GM18517 (cell line): Measurements from ENCODE around the gene RPL21.

Experiments used
- ATAC-seq: cut with Tn5 transposase; IDR thresholded peaks from one replicate; pipeline ENCODE4 v1.9.1; 2021; ENCODE audit warnings: mild to moderate bottlenecking, moderate library complexity; ENCODE audit not compliant: unreplicated experiment

Gene RPL21

DNA sequence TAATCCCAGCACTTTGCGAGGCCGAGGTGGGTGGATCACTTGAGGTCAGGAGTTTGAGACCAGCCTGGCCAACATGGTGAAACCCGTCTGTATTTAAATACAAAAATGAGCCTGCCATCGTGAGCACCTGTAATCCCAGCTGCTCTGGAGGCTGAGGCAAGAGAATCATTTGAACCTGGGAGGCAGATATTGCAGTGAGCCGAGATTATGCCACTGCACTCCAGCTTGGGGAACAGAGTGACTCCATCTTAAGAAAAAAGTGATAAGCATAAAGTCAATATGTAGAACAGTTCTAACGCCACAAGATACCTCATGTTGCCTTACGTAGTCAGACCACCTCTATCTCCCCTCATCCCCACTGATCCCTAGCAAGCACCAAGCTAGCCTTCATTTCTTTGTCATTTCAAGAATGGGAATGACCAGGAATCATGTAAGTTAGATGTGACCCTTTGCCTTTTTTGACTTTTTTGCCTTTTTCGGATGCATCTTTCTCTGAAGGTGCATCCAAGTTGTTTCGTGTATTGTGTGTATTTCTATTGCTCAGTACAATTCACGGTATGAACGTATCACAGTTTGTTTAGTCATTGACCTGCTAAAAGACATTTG lies 6.4 kb downstream of the RPL21 start:
- no peak for ATAC-seq

DNA sequence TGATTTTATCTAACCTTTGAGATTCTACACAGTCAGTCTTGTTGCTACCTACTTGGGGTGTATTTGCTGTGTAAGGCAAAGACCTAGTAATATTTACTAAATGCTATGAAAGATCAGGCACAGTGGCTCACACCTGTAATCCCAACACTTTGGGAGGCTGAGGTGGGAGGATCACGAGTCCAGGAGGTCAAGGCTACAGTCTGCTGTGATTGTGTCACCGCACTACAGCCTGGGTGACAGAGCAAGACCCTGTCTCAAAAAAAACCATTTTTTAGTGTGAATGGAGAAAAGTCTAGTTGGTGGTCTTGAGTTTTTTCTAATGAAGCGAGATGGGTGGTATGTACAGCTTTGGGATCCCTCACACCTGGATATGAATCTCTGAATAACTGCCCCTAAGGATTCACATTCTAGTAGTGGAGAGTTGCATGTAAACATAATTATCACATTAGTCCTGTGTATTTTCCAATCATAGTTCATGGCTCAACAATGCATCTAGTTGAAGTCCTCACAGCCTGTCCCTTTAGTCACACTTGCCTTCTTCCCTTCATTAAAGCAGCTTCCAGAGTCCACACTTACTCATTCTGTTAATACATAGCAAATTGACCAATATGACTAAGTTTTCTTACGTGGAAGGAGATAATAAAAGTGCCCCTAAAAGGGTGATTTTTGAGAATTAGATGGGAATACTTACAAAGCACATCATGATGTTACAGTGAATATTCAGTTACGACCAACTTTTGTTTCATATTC lies 7.5 kb downstream of the RPL21 start:
- no peak for ATAC-seq

DNA sequence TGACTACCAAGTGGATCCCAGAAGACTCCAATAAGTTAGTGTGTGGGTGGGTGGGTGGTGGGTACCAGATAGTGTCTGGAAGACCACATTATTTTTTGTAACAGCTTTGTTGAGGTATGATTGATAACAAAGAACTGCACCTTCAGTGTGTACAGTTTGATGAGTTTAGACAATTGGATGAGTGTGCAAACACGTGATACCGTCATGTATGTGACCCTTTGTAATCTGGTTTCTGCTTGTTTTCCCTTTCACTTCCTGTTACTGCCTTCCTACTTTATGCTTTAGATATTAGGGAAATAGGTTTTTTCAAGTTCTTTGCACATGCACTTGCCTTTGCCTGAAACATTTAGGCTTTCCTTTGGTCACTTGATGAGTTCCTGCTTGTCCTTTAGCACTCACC lies 8.5 kb downstream of the RPL21 start:
- no peak for ATAC-seq

DNA sequence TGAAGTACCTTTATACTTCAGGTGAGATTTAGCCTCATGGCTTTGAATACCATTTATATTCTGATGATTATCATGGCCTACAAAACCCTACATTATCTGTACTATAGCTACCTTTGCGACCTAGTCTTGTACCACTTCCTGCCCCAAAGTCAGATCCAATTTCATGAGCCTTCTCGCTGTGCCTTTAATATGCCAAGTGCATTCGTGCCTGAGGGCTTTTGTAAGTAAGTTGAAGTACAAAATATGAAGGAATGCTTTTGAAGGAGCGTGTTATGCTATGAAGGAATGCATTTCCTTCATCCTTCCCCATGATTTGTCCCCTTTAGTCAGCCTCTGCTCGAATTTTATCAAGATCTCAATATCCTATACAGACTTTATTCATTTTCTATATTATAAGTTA lies 10.0 kb downstream of the RPL21 start:
- no peak for ATAC-seq

DNA sequence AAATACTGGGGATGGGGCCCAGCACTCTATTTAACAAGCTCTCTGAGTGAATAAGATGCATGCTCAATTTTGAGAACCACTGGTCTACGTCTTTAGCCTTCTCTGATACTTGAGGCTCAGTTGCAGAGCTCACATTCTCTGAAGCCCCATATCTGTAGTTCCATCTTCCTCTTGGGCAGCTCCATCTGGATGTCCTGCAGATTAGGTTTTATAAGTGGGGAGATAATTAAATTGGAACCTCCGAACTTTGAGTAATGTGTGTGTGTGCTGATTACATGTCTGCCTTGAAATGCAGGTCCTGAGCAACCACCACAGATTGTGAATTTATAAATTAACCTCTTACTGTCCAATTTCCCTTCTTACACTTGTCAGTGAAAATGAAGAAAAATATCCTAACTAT lies 12.1 kb downstream of the RPL21 start:
- no peak for ATAC-seq

DNA sequence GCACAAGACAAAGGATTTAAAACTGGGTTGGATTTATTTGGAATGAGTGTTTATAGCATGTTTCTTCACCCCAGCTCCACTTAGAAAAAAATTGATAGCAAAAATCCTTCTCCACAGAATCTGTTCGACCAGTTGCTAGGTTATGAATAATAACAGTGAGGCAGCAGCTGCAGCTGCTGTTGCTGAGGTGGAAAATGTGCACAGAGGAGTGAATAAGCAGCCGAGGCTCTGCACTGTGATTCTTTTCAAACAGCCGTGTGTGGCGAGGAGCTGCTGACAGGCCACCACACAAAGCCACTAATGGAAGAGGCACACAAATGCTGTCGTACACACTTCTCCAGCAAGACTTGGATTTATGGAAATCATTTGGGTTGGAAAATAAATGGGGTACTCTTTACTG lies 12.8 kb downstream of the RPL21 start:
- ATAC-seq: no peak

DNA sequence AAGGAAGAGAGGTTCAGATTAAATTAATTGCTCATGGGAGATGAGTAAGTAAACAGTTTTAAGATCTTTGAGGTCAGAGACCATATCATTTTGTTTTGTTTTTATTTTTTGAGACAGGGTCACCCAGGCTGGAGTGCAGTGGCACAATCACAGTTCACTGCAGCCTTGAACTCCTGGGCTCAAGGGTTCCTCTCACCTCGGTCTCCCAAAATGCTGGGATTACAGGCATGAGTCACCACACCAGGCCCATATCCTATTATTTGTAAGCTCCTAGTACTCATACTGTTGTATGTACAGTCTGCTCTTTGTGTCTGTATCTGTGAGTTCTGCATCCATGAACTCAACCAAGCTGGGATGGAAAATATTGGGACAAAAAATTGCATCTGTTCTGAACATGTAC lies 13.3 kb downstream of the RPL21 start:
- ATAC-seq: no peak

DNA sequence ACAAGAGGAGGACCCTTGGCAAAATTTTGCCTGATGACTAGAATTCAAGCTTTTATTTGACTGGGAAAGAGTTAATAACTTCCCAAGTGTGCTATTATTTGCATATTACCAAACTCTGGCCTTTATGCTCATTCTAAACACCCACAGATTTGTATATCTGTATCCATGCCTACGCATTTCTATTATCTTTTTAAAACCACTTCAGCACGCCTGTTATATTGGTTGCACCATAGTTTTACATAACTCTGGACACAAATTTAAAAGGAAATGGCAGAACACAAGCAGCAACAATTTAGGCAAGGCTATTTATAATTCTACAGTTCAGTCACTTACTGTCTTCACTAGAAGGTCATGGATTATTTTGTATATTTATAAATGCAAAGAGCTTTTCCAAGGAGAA lies 15.6 kb downstream of the RPL21 start:
- ATAC-seq: no peak

DNA sequence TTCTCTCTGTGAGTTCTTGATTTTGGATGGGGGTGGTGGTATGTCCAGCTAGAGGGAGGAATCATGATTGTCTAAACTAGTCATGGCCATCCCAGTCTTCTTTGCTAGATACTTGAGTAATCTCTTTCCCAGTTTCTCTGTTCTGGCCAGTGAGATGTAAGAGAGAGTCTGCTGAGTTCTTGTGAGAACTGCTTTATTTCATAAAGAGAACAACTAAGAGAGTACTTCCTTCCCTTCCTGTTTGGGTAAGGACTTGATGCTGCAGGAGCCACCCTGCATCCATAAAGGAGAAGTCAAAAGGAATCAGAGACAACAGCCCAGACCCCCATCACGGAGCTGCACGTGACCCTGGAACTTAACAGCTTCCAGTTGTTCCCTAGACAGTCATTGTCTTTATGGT lies 16.2 kb downstream of the RPL21 start:
- ATAC-seq: no peak

DNA sequence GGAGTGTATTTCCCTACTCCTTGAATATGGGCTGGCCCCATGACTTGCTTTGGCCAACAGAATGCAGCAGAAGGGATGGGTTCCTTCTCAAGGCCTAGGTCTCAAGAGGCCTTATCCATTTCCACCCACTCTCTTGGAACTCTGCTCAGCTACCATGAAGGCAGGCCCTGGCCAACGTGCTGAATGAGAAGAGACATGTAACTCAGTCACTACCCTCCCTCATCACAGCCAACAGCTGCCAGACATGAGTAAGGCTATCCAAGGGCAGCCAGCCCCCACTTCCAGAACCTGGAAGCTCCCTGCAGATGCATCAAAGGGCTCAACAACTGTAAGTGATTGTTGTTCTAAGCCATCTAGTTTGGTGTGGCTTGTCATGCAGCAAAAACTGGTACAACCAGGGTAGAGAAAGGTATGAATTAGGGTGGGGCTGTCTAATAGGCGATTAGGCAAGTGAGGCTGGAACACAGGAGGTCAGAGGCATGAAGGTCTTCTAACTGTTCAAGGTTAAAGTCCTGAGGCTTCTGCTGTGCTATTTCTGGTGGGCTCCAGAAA lies 17.8 kb downstream of the RPL21 start:
- ATAC-seq: no peak

DNA sequence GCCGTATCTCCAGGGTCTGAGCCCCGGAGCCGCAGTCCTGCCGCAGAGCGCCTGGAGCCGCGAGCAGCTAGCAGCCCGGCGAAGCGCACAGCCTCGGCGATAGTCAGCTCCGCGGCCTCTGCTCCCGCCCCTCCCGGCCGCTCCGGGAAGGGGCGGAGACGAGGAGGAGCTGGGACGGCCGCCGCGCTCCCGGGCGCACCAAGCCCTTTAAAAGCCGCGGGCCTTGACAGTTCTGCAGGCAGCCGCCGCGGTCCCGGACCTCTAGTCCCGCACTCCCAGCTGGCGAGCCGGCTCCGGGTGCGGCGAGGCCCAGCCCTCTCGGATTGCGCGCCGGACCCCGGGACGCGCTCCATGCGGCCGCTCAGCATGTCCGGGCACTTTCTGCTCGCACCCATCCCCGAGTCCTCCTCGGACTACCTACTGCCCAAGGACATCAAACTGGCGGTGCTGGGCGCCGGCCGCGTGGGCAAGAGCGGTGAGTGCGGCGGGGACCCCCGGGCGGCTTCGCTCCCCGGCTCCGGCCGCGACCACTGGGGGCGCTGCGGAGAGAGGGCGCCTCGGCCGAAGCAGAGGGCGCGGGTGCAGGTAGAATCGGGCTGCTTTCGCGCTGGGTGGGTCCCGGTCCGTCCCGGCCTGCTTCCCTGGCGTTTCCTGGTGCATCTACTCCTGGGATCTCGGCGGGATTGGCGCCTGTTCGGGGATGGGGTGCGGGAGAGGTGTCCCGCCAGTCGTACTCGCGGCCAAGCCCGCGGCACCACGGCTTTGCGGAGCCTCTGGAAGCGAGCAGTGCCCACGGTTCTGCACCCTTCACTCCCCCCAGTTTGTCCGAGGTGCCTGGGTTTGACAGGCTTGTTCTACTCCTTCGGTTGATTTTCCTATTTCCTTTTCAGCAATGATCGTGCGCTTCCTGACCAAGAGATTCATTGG lies 19.5 kb downstream of the RPL21 start, which contains the start of gene RASL11A:
Gene RASL11A (plus strand): TSS at position 237 of the 927 bp plus-strand sequence. CDS start 115 bp downstream, at position 352.
- ATAC-seq: peak; percentile 68

DNA sequence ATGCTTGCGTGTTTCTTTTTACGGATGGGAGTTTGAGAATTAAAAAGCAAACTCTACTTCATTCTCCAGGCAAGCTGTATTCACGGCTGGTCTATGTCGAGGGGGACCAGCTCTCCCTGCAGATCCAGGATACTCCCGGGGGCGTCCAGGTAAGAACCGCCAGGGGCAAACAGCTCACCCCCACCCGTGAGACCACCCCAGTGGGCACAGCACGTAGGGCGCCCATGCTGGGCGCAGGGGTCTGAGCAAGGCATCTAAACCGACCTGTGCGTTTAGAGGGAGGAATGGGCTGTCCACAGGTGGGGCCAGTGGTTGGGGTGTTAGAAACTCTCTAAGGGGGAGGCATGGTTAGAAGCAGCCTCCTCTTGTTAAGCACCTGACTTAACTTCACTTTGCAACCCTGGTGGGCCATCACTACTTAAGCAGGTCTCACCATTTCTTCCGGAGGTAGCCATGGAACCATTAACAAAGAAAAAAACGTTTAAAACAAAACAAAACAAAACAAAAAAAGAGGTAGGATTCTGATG lies 20.3 kb downstream of the RPL21 start:
- ATAC-seq: no peak

DNA sequence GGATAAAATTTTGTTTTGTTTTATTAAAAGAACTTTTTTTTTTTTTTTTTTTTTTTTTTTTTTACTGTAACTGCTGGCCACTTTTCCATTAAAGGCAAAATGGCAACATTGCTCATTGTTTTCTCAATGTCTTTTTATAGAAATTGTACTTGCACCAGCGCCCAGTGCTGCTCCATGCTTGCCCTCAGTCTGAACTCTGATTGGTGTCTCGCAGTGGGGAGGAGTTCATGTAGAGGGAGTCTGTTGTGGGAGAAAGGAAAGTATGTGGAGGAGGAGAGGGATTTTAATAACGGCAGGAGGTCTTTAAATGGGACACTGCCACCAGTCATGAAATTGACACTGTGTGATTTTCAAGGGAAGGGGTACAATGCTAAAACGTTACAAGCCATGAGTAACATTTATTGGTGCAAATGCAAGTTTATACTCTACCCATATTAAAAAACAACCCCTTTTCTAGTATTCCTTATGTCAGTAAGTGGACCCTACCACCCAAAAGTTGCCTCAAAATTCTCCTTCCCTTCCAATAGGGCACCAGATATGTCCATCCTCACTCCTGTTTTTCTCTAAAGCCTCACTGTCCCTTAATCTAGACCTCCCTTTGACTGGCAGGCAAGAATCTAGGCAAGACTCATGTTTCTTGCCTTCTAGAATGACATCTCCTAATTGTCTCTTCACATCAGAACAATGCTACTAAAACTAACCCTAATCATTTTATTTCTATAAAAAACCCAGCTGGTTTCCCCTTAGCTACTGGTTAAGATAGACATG lies 22.5 kb downstream of the RPL21 start:
- ATAC-seq: no peak

DNA sequence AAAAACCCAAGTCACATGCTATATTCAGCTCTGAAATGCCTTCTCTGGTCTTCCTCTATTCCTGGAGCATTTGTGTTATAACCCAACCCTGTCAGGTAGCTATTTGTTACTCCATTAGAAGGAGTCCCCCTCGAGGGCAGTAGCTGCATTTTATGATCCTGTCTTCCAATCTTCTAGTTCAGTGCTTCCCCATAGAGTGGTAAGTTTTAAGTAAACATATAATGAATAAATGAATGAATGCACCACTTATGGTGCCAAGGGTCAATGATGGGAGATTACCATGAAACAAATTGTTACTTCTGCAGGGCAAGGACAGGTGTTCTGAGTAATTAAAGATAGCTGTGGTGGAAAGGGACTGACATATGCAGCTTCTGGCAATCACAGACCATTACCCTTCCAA lies 23.3 kb downstream of the RPL21 start:
- no peak for ATAC-seq

DNA sequence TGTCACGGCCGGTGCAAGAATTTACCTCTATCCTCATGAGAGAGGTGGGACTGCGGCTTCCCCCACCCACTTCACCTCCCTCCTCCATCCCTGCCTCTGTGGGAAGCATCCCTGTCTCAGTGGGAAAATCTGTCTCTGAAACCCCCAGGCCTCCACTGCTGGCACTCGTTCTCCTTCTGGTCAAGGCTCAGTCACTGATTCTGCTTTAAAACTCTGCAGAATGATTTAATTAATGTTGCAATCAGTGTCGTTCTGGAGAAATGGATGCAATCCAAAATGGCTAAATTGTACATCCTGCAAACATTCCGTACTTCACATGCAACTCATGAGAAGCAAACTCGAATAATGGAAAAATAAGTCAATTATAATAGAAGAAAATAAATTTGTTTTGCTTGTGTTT lies 24.8 kb downstream of the RPL21 start:
- no peak for ATAC-seq

DNA sequence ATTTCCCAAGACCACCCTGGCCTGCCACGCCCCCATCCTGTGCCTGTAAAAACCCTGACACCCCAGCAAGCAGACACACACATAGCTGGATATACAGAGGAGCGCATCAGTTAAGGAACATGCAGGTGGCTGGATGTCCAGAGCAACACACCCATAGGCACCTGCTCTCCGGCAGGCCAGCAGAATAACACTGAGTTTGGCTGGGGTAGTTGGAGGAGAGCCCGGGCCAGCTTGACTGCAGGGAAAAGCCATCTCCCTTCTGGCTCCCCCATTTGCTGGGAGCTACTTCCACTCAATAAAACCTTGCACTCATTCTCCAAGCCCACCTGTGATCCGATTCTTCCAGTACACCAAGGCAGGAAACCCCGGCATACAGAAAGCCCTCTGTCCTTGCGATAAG lies 28.1 kb downstream of the RPL21 start:
- no peak for ATAC-seq

DNA sequence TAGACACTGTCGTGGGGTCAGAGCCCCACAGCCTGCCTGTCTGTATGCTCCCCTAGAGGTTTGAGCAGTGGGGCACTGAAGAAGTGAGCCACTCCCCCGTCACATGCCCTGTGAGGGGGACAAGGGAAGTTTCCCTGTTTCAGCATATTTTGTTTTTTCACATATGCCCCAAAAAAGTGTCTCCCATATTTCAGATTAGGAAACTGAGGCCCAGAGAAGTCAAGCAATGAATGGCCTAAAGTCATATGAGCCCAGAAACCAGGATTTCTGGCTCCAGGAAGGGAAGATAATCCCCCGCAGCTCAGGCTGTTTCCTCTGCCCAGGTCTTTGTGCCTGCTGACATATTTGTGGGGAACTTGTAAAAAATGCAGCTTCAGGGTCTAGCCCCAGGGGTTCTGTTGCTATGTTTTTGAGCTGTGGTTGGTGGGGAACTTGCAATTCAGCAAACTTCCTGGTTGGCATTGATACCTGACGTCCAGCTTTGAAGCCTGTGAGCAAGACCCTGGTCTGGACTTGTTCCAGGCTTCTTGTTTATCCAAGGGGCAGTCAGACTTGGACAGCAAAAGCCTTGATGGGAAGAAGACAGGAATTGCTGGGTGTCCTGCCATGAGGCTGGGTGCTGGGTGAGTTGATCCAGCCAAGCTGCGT lies 28.8 kb downstream of the RPL21 start:
- ATAC-seq: no peak

DNA sequence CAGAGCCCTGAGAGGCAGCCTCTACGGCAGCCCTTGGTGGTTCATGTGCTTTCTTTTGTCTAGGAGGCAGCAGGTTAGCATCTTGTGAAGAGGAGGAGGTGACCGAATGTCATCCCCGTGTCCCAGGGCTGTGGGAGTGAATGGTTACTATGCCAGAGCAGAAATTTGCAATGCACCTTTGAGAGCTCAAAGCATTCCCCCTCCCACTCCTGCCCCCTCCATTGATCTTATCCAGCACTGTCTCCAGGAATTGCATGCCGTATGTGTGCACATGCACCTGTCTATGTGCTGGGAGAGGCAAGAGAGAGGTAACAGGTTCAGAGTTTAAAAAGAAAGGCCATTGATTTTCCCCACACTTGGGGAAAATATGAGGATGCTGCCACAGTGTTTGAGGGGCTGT lies 29.5 kb downstream of the RPL21 start:
- ATAC-seq: no peak

DNA sequence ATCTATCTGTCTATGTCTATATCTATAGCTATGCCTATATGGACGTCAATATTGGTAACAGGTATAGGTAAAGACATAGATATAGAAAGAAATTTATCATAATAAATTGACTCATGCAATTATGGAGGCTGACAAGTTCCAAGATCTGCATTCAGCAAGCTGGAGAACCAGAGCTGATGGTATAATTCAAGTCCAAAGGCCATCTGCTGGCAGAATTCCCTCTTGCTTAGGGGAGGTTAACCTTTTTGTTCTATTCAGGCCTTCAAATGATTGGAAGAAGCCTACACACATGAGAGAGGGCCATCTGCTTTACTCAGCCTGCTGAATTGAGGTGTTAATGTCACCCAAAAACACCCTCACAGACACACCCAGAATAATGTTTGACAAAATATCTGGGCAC lies 30.1 kb downstream of the RPL21 start:
- no peak for ATAC-seq
